OCI-LY3 (cell line): Measurements from ENCODE around the gene ADAMTSL5.

Source experiments
- H2AFZ ChIP-seq: fragments of 200-600, 300-600 bp; shearing (Covaris generic); 2 replicates; pipeline ENCODE4 v1.6.0; 2014; ENCODE audit warnings: antibody characterized with exemption, low read depth, low read length
- H3K27ac ChIP-seq: fragments of 200-600, 300-600 bp; sonication (generic); 2 replicates; pipeline ENCODE4 v1.5.1; 2014; ENCODE audit warnings: mild to moderate bottlenecking, low read length, moderate library complexity, mixed read lengths
- H3K27me3 ChIP-seq: fragments of 200-600, 300-600 bp; sonication (generic); 2 replicates; pipeline ENCODE4 v1.6.1; 2014; ENCODE audit warnings: low read depth, low read length, mixed read lengths
- H3K36me3 ChIP-seq: fragments of 200-600, 300-600 bp; sonication (generic); replicated peaks from 2 replicates; pipeline ENCODE3; 2014; ENCODE audit warnings: low read depth, low read length, mixed read lengths
- H3K4me1 ChIP-seq: fragments of 300-600, 200-600 bp; sonication (generic); 2 replicates; pipeline ENCODE4 v1.6.1; 2014; ENCODE audit warnings: low read length, mixed read lengths
- H3K4me2 ChIP-seq: fragments of 200-600, 300-600 bp; sonication (generic); 2 replicates; pipeline ENCODE4 v1.6.1; 2014; ENCODE audit warnings: low read length, mixed read lengths
- H3K4me3 ChIP-seq: fragments of 300-600, 200-600 bp; sonication (generic); 2 replicates; pipeline ENCODE4 v1.5.1; 2014; ENCODE audit warnings: antibody characterized with exemption, mild to moderate bottlenecking, low read length, moderate library complexity
- H3K79me2 ChIP-seq: fragments of 300-600, 200-600 bp; shearing (Covaris generic); 2 replicates; pipeline ENCODE4 v1.6.1; 2014; ENCODE audit warnings: mild to moderate bottlenecking, low read length, mixed read lengths
- H3K9ac ChIP-seq: fragments of 300-600, 200-600 bp; shearing (Covaris generic); 2 replicates; pipeline ENCODE4 v1.6.0; 2014; ENCODE audit warnings: mild to moderate bottlenecking, low read length, moderate library complexity
- H3K9me3 ChIP-seq: fragments of 200-600, 300-600 bp; shearing (Covaris generic); 2 replicates; pipeline ENCODE4 v1.6.1; 2014; ENCODE audit warnings: low read length, mixed read lengths; ENCODE audit not compliant: insufficient read depth
- H4K20me1 ChIP-seq: fragments of 200-600, 300-600 bp; sonication (generic); 2 replicates; pipeline ENCODE4 v1.6.1; 2016; ENCODE audit warnings: low read length, mixed read lengths; ENCODE audit not compliant: insufficient read depth
- EZH2phosphoT487 ChIP-seq: fragments of 200-600 bp; shearing (Covaris generic); IDR thresholded peaks from 2 replicates; pipeline ENCODE4 v1.6.1; 2018; ENCODE audit warnings: antibody characterized with exemption, mixed run types, low read depth
- TF ChIP-seq, protein P1 (sequence below): fragments of 200-600, 300-600 bp; sonication (generic); IDR thresholded peaks from 2 replicates; pipeline ENCODE4 v1.5.1; 2014; ENCODE audit warnings: antibody characterized with exemption, low read length, low read depth

The ADAMTSL5 gene

GRCh38 chr19:1474765-1475351, 38.0 kb downstream of the ADAMTSL5 start:
- Histone ChIP-seq H4K20me1 (peaks cover 30% of the 10 kb centered on the region), H2AFZ (no peak overlapping the region), H3K9me3 (no peaks in the 10 kb centered on the region), H3K4me1 (peaks cover 6% of the 10 kb centered on the region; the same call in 1 of the 2 replicates), H3K79me2 (peaks cover 30% of the 10 kb centered on the region), H3K27me3 (no peaks in the 10 kb centered on the region), H3K36me3 (peaks cover 17% of the 10 kb centered on the region), H3K4me2 (no peak overlapping the region), H3K27ac (no peak overlapping the region), H3K9ac (no peak overlapping the region), H3K4me3 (no peak overlapping the region)
- TF ChIP-seq, protein P1, sequence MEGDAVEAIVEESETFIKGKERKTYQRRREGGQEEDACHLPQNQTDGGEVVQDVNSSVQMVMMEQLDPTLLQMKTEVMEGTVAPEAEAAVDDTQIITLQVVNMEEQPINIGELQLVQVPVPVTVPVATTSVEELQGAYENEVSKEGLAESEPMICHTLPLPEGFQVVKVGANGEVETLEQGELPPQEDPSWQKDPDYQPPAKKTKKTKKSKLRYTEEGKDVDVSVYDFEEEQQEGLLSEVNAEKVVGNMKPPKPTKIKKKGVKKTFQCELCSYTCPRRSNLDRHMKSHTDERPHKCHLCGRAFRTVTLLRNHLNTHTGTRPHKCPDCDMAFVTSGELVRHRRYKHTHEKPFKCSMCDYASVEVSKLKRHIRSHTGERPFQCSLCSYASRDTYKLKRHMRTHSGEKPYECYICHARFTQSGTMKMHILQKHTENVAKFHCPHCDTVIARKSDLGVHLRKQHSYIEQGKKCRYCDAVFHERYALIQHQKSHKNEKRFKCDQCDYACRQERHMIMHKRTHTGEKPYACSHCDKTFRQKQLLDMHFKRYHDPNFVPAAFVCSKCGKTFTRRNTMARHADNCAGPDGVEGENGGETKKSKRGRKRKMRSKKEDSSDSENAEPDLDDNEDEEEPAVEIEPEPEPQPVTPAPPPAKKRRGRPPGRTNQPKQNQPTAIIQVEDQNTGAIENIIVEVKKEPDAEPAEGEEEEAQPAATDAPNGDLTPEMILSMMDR, result no peak
- no peak for TF ChIP-seq EZH2phosphoT487

- no peak overlapping the region for H2AFZ ChIP-seq
- H3K9ac ChIP-seq, result no peak overlapping the region
- no peaks in the 10 kb centered on the region for H3K9me3 ChIP-seq
- no peak for TF ChIP-seq EZH2phosphoT487
- TF ChIP-seq, protein P1, result no peak
- H3K4me3 ChIP-seq, result no peak overlapping the region
- peaks cover 17% of the 10 kb centered on the region for H3K36me3 ChIP-seq
- no peak overlapping the region for H3K4me2 ChIP-seq
- H3K27me3 ChIP-seq, result no peaks in the 10 kb centered on the region
- no peak overlapping the region for H3K27ac ChIP-seq
- H4K20me1 ChIP-seq, result peaks cover 30% of the 10 kb centered on the region
- peaks cover 6% of the 10 kb centered on the region; the same call in 1 of the 2 replicates for H3K4me1 ChIP-seq
- H3K79me2 ChIP-seq, result peaks cover 30% of the 10 kb centered on the region
Measured at GRCh38 chr19:1474011-1474764, 38.6 kb downstream of the ADAMTSL5 start.

- TF ChIP-seq, protein P1, result no peak
- no peak for TF ChIP-seq EZH2phosphoT487
- peaks cover 23% of the 10 kb centered on the region for H3K79me2 ChIP-seq
- peaks cover 17% of the 10 kb centered on the region for H3K36me3 ChIP-seq
- peaks cover 30% of the 10 kb centered on the region for H4K20me1 ChIP-seq
- peaks cover 6% of the 10 kb centered on the region; the same call in 1 of the 2 replicates for H3K4me1 ChIP-seq
- H3K27me3 ChIP-seq, result no peaks in the 10 kb centered on the region
- no peak overlapping the region for H3K4me2 ChIP-seq
- H3K27ac ChIP-seq, result no peak overlapping the region
- no peak overlapping the region for H3K9ac ChIP-seq
- H3K4me3 ChIP-seq, result no peak overlapping the region
- no peak overlapping the region for H2AFZ ChIP-seq
- H3K9me3 ChIP-seq, result no peaks in the 10 kb centered on the region
Measured at GRCh38 chr19:1473085-1473851, 39.6 kb downstream of the ADAMTSL5 start.
